Measurements from ENCODE around the gene WDR44.

DNA sequence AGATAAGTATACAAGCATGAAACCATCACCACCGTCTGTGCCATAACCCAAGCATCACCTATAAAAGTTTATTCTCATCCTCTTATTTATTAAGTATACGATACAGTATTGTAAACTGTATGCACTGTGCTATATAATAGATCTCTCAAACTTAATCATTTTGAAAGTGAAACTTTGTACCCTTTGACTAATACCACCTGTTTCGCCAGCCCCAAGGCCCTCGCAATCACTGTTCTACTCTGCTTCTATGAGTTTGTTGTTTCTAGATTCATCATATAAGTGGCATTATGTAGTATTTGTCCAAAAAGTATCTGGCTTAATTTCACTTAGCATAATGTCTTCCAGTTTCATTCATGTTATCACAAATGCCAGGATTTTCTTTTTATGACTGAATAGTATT, 77.7 kb downstream of the WDR44 start:
- TF ChIP-seq, protein P1, sequence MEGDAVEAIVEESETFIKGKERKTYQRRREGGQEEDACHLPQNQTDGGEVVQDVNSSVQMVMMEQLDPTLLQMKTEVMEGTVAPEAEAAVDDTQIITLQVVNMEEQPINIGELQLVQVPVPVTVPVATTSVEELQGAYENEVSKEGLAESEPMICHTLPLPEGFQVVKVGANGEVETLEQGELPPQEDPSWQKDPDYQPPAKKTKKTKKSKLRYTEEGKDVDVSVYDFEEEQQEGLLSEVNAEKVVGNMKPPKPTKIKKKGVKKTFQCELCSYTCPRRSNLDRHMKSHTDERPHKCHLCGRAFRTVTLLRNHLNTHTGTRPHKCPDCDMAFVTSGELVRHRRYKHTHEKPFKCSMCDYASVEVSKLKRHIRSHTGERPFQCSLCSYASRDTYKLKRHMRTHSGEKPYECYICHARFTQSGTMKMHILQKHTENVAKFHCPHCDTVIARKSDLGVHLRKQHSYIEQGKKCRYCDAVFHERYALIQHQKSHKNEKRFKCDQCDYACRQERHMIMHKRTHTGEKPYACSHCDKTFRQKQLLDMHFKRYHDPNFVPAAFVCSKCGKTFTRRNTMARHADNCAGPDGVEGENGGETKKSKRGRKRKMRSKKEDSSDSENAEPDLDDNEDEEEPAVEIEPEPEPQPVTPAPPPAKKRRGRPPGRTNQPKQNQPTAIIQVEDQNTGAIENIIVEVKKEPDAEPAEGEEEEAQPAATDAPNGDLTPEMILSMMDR (IDR thresholded peaks at IDR 0.05), result no peak
- no peak for TF ChIP-seq EP300 (IDR thresholded peaks at IDR 0.05)
- no peak for TF ChIP-seq POLR2A (IDR thresholded peaks at IDR 0.05)
